Stomach (tissue), 9 donors: ENCODE data around the gene FBP2. TPM values are rescaled to one million over a fixed set of nuclear protein-coding genes. Genes with fewer than 3 reads are reported as not detected.

Experiments
- DNase-seq, 2 donors: peaks; one replicate each; pipeline versions ENCODE4 v3.0.0 to v3.0.0-alpha.2; 2013 to 2019
- H3K27ac ChIP-seq, 5 donors: fragments of 200-600 bp in 4 of 5; sonication (generic) in 4 of 5; one replicate each; pipeline ENCODE4 v1.5.1; 2013 to 2019; ENCODE audit warnings: mild to moderate bottlenecking in 1 of 5, moderate library complexity in 1 of 5
- H3K27me3 ChIP-seq, 3 donors: fragments of 200-600 bp; sonication (generic); one replicate each; pipeline ENCODE4 v1.5.1; 2017 to 2019; ENCODE audit warnings: mixed run types in 1 of 3
- H3K36me3 ChIP-seq, 4 donors: fragments of 200-600 bp; sonication (generic); 1 replicate in 3 of 4; 2 replicates in 1 of 4; pipeline ENCODE4 v1.5.1; 2016 to 2019
- H3K4me1 ChIP-seq, 4 donors: fragments of 200-600 bp; sonication (generic); one replicate each; pipeline ENCODE4 v1.5.1; 2016 to 2019
- H3K4me3 ChIP-seq, 4 donors: fragments of 200-600 bp; sonication (generic) in 3 of 4; one replicate each; pipeline ENCODE4 v1.5.1; 2016 to 2019; ENCODE audit warnings: mild to moderate bottlenecking in 1 of 4
- H3K9me3 ChIP-seq, 4 donors: fragments of 200-600 bp; sonication (generic); one replicate each; pipeline ENCODE4 v1.5.1; 2016 to 2019
- EP300 ChIP-seq: sonication (generic); formaldehyde crosslinking; IDR thresholded peaks from one replicate; pipeline ENCODE4 v1.6.1; 2017; ENCODE audit warnings: antibody characterized with exemption
- POLR2A ChIP-seq, 4 donors: fragments of 450-650 bp; IDR thresholded peaks; one replicate each; pipeline ENCODE4 v1.6.1; 2016; ENCODE audit warnings: antibody characterized with exemption in 4 of 4, control low read depth in 2 of 4, mild to moderate bottlenecking in 1 of 4, moderate library complexity in 1 of 4
- POLR2AphosphoS5 ChIP-seq, 3 donors: sonication (generic); formaldehyde crosslinking; IDR thresholded peaks; one replicate each; pipeline ENCODE4 v1.6.1; 2016; ENCODE audit warnings: antibody characterized with exemption in 3 of 3
- WGBS, 5 donors: extraction: QIAGEN DNeasy Blood & Tissue Kit in 3 of 5; methylation state at CpG; one replicate each; pipeline versions ENCODE4 v1.1.5 to v1.1.7; 2013 to 2018; 5-methylcytosine and 5-hydroxymethylcytosine counted together
- intact Hi-C: fragments of 100-400 bp; cut with DNase I; formaldehyde crosslinking; loops from one replicate; pipeline ENCODE4 v1.15.1; 2023; ENCODE audit warnings: low total_unique reads
- polyA plus RNA-seq, 3 donors: library from polyadenylated mRNA; stranded (reverse); fragments of 200-250 nt; gene quantifications; one replicate each; pipeline ENCODE4 v1.2.3, GENCODE V29; 2013
- total RNA-seq, 5 donors: library from RNA; depleted of rRNA; stranded (reverse); fragments of >200 nt; gene quantifications; one replicate each; pipeline versions ENCODE4 v1.1.0 to v1.2.3, GENCODE V29; 2014 to 2016
- TF ChIP-seq, protein P1 (sequence below), 7 experiments: fragments of 450-650 bp in 4 of 7; fragments of 200-600 bp in 3 of 7; sonication (generic) in 3 of 7; IDR thresholded peaks; one replicate each; pipeline ENCODE4 v1.5.1; 2016 to 2019; ENCODE audit warnings: antibody characterized with exemption in 7 of 7, control low read depth in 2 of 7, mild to moderate bottlenecking in 1 of 7
- donor health status: healthy with polysubstance abuse.
- donor health status: Bipolar disorder and iron deficiency.
- donor health status: healthy.

Gene FBP2
- total and polyA plus RNA-seq, 8 donors, result 15.6 to 86.4 (median 29.3) TPM; not detected in 1

GRCh38 chr9:94613003-94613402 lies 19.4 kb upstream of the FBP2 start:
- TF ChIP-seq, protein P1, sequence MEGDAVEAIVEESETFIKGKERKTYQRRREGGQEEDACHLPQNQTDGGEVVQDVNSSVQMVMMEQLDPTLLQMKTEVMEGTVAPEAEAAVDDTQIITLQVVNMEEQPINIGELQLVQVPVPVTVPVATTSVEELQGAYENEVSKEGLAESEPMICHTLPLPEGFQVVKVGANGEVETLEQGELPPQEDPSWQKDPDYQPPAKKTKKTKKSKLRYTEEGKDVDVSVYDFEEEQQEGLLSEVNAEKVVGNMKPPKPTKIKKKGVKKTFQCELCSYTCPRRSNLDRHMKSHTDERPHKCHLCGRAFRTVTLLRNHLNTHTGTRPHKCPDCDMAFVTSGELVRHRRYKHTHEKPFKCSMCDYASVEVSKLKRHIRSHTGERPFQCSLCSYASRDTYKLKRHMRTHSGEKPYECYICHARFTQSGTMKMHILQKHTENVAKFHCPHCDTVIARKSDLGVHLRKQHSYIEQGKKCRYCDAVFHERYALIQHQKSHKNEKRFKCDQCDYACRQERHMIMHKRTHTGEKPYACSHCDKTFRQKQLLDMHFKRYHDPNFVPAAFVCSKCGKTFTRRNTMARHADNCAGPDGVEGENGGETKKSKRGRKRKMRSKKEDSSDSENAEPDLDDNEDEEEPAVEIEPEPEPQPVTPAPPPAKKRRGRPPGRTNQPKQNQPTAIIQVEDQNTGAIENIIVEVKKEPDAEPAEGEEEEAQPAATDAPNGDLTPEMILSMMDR (IDR thresholded peaks at IDR 0.05), result no peak
- TF ChIP-seq EP300, result no peak
- no peak for TF ChIP-seq POLR2A (IDR thresholded peaks at IDR 0.05)
- no peak for TF ChIP-seq POLR2AphosphoS5 (IDR thresholded peaks at IDR 0.05)
- Histone ChIP-seq H3K4me1 (peaks cover 4 to 23% (median 13%) of the 10 kb centered on the region in 4 donors), H3K27ac (peak overlapping the region in 1 of 5 donors; percentile 88), H3K4me3 (no peak overlapping the region), H3K27me3 (no peaks in the 10 kb centered on the region), H3K9me3 (no peaks in the 10 kb centered on the region), H3K36me3 (peaks cover 0 to 31% (median 5%) of the 10 kb centered on the region in 4 donors)
- DNase-seq, result no peak
- WGBS, 5 donors, result 86 to 97% (median 90%) methylated on average over 3 of the region's 3 CpGs
- intact Hi-C loops, result no loop called here

DNA sequence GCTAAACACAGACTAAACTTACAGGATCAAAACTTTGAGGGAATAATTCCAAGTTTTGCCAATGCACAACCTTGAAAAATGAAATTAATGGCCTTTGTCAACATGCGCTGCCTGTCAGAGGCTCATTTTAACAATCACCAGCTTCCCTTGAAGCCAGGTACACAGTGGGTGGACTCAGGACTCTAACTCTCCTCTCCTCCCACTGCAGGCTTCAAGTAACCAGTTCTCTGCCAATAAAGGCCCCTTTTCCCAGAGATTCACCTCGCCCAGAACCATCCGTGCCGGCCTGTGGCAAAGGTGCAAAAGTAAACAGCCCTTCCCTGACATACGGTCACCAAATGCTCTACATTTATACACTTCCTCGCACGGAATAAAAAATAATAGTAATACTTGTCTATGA lies 18.4 kb upstream of the FBP2 start:
- no peak overlapping the region for H3K4me3 ChIP-seq
- no peaks in the 10 kb centered on the region for H3K9me3 ChIP-seq
- no peaks in the 10 kb centered on the region for H3K27me3 ChIP-seq
- intact Hi-C loops, result no loop called here
- 37 to 57% (median 49%) methylated on average over 7 of the region's 7 CpGs for WGBS, 5 donors
- peak overlapping the region in 4 of 5 donors; percentile 29 to 88 (median 50) for H3K27ac ChIP-seq
- peak in 1 of 2 donors; percentile 60 for DNase-seq
- peaks cover 12 to 32% (median 21%) of the 10 kb centered on the region in 4 donors for H3K4me1 ChIP-seq
- peaks cover 0 to 21% (median 5%) of the 10 kb centered on the region in 4 donors for H3K36me3 ChIP-seq
- TF ChIP-seq, protein P1 (IDR thresholded peaks at IDR 0.05), result no peak
- TF ChIP-seq POLR2AphosphoS5 (IDR thresholded peaks at IDR 0.05) (no peak), EP300 (no peak), POLR2A (IDR thresholded peaks at IDR 0.05) (no peak)

DNA sequence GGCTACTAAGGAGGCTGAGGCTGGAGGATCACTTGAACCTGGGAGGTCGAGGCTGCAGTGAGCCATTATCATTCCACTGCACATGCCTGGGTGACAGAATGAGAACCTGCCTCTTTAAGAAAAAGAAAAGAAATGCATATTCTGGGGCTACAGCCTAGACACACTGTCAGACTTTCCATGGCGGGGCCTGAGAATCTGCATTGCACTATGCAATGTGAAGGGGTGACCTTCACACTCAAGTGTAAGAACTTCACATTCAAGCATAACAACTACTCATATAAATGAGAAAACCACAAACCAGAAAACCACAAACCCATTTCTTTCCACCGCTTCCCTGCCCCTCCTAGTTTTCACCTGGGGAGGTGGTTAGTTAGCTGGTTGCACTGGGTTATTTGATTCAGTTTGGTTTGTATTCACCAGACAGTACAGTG lies 18.0 kb upstream of the FBP2 start:
- DNase-seq, result no peak
- H3K27me3 ChIP-seq, result no peaks in the 10 kb centered on the region
- peaks cover 16 to 36% (median 25%) of the 10 kb centered on the region in 4 donors for H3K4me1 ChIP-seq
- intact Hi-C loops, result no loop called here
- H3K27ac ChIP-seq, result peak overlapping the region in 3 of 5 donors; percentile 29 to 88 (median 36)
- 68 to 81% (median 77%) methylated on average over 3 of the region's 3 CpGs for WGBS, 5 donors
- peaks cover 0 to 20% (median 3%) of the 10 kb centered on the region in 4 donors for H3K36me3 ChIP-seq
- H3K9me3 ChIP-seq, result no peaks in the 10 kb centered on the region
- TF ChIP-seq POLR2A (IDR thresholded peaks at IDR 0.05) (no peak), POLR2AphosphoS5 (IDR thresholded peaks at IDR 0.05) (no peak), EP300 (no peak)
- TF ChIP-seq, protein P1 (IDR thresholded peaks at IDR 0.05), result no peak
- H3K4me3 ChIP-seq, result no peak overlapping the region

GRCh38 chr9:94610181-94610606 lies 16.6 kb upstream of the FBP2 start:
- 69 to 78% (median 75%) methylated on average over 6 of the region's 6 CpGs for WGBS, 5 donors

More at GRCh38 chr9:94610181-94610606, 16.6 kb upstream of the FBP2 start:
- Histone ChIP-seq H3K4me1 (peaks cover 18 to 41% (median 32%) of the 10 kb centered on the region in 4 donors), H3K4me3 (no peak overlapping the region), H3K36me3 (peaks cover 0 to 10% (median 0%) of the 10 kb centered on the region in 4 donors), H3K27me3 (no peaks in the 10 kb centered on the region), H3K27ac (peak overlapping the region in 1 of 5 donors; percentile 88), H3K9me3 (no peaks in the 10 kb centered on the region)
- peak in 1 of 2 donors; percentile 82 for DNase-seq
- intact Hi-C loops, result no loop called here
- TF ChIP-seq EP300, result no peak
- no peak for TF ChIP-seq POLR2A (IDR thresholded peaks at IDR 0.05)
- TF ChIP-seq, protein P1 (IDR thresholded peaks at IDR 0.05), result no peak
- TF ChIP-seq POLR2AphosphoS5 (IDR thresholded peaks at IDR 0.05), result no peak
